SK-N-DZ (cell line): ENCODE measurements around the gene ARID3B.

ENCODE experiments used
- DNase-seq: peaks from one replicate; pipeline ENCODE4 v3.0.0-alpha.2; 2015; ENCODE audit warnings: low spot score

ARID3B gene

GRCh38 chr15:74603789-74604705 lies 63.0 kb downstream of the ARID3B start:
- DNase-seq: no peak

DNA sequence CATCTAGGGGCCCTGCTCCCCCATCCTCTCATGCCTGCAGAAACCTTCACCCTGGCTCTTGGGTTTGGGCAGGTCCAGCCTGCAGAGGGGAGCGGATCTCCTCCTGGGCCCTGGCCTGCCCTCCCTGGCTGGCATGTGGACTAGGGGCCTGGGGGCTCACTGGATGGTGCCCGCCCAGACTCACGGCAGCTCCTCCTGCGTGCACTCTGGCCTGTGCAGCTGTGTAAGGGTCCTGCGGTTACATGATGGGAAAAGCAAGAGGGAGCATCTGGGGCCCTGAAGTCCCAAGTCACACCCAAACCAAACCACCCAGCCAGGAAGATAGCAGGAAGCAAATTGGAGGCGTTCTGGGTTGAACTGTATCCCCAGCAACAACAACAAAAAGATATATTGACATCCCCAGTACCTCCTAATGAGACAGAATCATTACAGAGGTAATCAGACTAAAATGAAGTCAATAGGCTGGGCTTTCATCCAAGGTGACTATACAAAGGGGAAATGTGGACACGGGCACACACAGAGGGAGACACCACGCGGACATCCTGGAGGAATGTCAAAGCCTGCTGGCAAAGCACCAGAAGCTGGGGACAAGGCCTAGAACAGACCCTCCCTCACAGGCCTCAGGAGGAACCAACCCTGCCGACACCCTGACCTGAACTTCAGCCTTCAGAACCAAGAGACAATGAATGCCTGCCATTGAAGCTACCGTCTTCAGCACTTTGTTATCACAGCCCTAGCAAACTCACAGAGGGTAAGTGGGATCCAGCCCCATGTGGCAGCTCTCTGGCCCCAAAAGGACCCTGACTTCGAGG lies 64.2 kb downstream of the ARID3B start:
- DNase-seq: no peak

GRCh38 chr15:74605795-74606150 lies 64.8 kb downstream of the ARID3B start:
- DNase-seq: no peak

DNA sequence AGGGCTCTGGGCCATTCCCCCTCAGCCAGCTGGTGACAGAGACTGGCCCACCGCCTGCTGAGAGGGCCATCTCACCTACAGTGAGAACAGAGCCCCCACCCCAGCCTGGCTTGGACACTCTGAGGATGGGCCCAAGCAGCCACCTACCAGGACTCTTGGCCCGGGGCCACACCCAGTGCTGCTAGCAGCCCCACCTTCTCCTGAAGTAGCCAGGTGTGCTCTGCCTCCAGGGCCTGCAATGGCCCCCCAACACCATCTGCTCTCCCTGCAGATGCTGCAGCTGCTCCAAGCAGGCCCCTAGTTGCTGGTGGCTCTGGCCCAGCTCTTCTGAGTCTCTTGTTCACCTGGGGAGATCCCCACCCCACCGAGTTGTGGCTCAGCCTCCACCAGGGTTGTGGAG lies 67.8 kb downstream of the ARID3B start:
- no peak for DNase-seq

- no peak for DNase-seq
Observed at GRCh38 chr15:74609938-74610301, 68.9 kb downstream of the ARID3B start.

DNA sequence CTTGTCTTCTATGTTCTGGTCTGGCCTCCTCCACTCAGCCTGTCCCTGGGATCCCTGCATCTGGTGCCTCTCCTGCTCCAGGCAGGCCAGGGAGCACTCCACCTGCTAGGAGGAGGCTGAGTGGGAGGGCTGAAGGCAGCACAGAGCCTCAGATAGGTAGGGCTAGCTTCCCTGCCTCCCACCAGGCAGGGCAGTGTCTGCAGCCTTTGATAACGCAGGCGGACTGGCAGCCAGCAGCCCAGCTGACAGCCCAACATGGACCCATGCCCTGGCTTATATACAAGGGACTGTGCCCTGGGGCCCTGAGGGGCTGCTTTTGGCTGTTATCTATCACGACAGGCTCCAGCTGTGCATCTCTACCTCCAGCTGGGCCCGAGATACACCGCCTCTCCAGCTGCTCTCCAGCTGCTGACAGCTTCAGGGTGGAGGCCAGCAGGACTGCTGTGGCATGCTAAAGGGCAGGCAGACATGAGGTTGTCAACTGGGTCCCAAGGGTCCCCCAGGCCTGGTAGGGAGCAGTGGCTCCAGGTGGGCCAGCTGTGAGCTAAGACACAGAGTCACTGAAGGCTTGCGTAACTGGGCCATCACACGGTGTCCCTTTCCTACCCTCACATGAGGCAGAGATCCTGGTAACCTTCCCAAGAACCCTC lies 69.4 kb downstream of the ARID3B start:
- peak; percentile 70 for DNase-seq

DNA sequence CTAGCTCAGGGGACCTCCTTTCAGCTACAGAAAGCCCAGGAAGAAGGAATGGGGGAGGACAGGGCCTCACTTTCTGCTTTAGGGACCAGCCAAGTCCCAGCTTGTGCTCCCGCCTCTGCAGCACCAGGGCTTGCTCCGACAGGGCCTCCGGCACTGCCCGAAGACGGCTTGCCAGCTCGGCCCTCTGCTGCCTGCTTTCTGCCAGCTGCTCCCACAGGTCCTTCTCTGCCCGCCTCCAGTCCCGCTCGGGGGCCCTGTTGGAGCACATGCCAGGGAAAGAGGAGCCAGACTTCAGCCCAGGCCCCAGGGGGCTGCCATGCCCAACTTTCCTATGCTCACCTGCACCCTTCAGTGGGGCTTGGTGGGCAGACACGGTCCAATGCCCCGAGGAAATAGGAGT lies 70.3 kb downstream of the ARID3B start:
- DNase-seq: no peak

DNA sequence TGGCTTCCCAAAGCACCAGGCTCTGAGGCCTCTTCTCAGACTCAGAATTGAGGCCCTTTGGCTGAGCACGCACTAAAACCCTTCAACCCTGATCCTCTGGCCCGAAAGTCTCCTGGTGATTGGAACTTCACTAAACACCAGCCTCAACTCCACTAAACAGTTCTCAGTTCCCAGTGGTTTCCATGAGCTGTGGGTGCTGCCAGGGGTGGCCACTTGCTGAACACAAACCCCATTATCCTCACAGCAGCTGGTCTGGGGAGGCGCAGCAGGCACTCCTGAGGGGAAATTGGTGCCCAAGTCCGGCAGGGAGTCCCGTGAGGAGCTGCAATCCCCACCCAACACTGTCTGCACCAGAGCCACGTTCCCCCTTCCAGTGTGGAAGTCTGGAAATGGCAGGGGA lies 70.8 kb downstream of the ARID3B start:
- DNase-seq: no peak

DNA sequence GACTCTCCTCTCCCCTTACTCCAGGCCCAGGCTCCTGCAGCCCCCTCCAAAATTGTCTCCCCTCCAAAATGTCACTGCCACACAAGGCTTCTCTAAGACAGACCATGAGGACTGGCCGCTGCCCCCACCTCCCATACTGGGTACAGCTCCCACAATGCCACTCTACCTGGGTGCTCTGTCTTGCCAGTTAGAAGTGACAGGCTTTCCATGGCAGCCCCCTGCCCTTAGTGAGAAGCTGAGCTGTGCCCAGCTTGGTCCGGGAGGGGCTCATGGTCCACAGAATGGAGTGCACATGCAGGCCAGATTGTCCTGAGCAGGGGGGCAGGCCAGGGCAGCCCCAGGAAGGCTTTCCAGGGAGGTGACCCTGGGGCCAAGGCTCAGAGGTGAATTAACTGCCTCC lies 71.7 kb downstream of the ARID3B start:
- no peak for DNase-seq

- no peak for DNase-seq
Observed at GRCh38 chr15:74613089-74613952, 72.3 kb downstream of the ARID3B start.

DNA sequence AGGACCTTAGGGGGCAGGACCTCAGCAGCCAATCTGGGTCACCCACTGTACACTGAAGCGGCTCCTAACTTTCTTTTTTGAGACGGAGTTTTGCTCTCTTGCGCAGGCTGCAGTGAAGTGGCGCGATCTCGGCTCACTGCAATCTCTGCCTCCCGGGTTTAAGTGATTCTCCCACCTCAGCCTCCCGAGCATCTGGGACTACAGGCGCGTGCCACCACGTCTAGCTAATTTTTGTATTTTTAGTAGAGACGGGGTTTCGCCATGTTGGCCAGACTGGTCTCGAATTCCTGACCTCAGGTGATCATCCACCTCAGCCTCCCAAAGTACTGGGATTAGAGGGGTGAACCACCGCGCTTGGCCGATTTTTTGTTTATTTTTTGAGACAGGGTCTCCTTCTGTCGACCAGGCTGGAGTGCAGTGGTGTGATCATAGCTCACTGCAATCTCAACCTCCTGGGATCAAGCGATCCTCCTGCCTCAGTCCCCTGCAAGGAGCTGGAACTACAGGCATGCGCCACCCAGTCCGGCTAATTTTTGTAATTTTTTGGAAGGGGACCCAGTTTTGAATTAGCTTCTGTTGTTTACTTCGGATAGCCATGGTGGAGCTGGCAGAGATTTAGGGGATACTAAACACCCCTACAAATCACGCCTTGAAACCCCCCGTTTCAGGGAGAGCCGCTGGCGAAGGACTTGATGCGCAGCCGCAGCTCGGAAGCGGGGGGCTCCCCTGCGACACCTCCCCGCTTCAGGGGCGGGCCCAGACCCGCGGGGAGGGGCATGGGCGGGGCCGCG lies 73.1 kb downstream of the ARID3B start:
- DNase-seq: peak; percentile 32

GRCh38 chr15:74614744-74615507 lies 73.9 kb downstream of the ARID3B start:
- peak; percentile 75 for DNase-seq

DNA sequence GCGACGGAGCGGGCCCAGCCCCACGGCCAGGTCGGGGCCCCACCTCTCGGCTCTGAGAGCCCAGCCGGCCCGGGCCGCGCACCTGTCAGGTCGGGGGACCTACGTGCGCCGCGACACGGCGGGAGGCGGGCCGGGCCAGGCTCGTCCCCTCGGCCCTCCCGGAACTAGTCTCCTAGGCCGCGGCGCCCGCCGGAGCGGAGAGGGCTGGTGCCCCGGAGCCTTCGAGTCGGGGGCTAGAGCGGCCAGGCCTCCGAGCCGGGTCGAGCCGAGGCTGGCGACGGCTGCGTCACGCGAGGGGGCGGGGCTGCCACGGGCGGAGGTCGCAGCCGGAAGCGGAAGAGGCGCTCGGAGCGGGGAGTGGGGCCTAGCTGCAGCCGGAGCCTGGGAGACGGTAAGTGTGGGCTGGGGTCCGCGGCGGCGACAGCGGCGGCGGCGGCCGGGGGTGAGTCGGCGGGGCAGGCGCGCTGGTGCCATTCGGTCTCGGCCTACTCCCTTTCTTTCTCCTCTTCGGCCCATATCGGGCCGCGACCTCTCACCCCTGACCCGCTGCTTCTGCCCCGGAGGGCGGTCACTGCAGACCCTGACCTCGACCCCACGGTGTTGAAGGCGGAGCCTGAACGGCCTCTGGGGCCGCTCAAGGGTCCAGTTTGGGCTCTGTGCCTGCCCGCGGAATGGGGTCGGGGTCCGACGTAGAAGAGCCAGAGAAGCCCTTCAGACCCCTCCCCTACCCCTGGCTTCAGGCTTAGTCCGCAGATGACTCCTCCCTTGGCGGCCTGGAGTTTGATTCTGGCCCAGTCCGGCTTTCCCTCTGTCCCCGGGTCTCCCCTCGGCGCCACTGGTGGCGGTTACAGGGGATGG lies 74.7 kb downstream of the ARID3B start, which contains the start of gene CLK3:
Gene CLK3, plus strand, starts transcription at position 329 of the 858 bp plus-strand sequence. CDS start 3,361 bp downstream, outside the sequence.
- DNase-seq: peak; percentile 93

DNA sequence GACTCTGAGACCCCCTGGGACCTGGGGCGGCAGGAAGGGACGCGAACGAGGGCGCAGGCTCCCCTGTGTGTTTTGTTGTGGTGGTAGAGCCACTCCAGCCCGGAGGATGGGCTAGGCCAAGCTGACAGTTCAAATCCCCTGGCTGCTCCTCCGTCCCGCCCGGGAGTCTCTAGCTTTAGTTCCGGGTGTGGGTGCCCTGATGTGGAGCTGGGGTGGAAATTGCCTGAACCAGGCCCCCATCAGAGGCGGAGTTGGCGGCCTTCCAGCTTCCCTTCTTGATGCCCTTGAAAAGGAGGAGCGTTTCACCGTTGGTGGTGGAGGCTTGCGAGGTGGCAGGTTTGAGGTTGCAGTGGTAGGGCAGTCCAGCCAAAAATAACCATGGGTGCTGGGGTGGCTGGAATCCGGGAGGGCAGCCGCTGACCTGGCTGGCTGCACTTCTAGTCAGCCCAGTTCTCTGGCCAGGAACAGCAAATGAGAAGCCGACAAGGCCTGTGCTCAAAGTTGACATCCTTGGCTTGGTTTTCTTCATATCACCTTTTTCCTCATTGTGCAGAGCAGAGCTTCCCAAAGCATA lies 75.4 kb downstream of the ARID3B start:
- no peak for DNase-seq

DNA sequence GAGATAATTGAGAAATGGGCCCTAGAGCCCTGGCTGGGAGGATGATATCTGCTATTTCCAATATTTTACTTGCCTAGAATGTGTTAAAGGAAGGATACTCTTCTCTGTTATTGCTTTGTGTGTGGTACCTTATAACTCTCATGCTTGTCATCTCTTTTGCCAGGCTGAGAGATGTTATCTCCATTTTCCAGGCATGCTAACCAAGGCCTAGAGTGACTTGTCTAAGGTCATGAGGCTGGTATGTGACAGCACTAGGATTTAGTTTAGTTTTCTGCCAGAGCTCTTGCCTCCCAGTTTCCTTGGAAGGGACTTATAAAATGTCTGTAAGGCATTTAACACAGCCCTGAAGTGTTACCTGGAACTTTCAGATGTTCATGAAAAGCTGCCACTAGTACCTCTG lies 76.0 kb downstream of the ARID3B start:
- no peak for DNase-seq

DNA sequence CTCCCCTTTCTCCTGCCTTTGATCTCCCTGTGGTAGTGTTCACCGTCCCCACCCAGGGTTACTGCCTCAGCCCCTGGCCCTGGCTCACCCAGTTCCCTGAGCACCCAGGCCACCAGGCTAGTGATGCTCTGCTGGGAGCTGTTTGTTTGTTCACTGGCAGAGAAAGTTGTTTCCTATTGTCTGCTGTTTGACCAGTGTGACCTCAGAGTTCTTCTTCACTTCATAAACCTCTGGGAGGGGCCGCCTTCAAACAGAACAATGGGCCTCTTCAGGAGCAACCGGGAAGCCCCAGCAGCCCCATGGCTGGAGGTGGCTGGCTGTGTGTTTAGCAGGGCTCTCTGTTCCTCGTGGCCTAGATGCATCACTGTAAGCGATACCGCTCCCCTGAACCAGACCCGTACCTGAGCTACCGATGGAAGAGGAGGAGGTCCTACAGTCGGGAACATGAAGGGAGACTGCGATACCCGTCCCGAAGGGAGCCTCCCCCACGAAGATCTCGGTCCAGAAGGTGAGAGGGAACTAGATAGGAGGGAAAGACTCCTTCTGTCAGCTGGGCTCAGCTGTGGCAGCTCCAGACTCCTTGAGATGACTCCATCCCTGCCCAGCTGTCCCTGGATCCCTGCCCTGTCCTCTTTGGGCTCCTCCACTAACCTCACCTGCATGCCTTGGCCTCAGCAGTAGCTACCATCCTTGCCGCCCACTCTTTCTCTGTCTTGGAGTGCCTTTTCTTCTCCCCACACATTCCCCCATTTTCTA lies 78.0 kb downstream of the ARID3B start:
- DNase-seq: no peak

- DNase-seq: no peak
Observed at GRCh38 chr15:74619916-74620635, 79.1 kb downstream of the ARID3B start.
